Mucosa of stomach (tissue), 1 donor: ENCODE measurements around the gene RNLS.
"Not testable (repeated sequence)": the region's sequence is repeated elsewhere in the genome, so short reads cannot be mapped to it uniquely, and the experiment has no call there.

Experiments
- H3K27me3 ChIP-seq: one replicate; pipeline ENCODE4 v1.7.0; 2013; ENCODE audit warnings: mild to moderate bottlenecking, low read length; ENCODE audit not compliant: control insufficient read depth, insufficient read depth
- H3K36me3 ChIP-seq: one replicate; pipeline ENCODE4 v1.7.0; 2013; ENCODE audit warnings: low read length; ENCODE audit not compliant: control insufficient read depth, insufficient read depth
- H3K4me1 ChIP-seq: one replicate; pipeline ENCODE4 v1.7.0; 2013; ENCODE audit warnings: mild to moderate bottlenecking, low read length; ENCODE audit not compliant: control insufficient read depth, insufficient read depth
- H3K4me3 ChIP-seq: one replicate; pipeline ENCODE4 v1.7.0; 2013; ENCODE audit warnings: low read length
- H3K9ac ChIP-seq: one replicate; pipeline ENCODE4 v1.7.0; 2013; ENCODE audit warnings: mild to moderate bottlenecking, low read length, moderate library complexity
- H3K9me3 ChIP-seq: one replicate; pipeline ENCODE4 v1.7.0; 2013; ENCODE audit warnings: mild to moderate bottlenecking, low read length, moderate library complexity; ENCODE audit not compliant: control insufficient read depth
- donor health status: Pancreatic carcinoma.

RNLS gene

GRCh38 chr10:88489107-88489506 lies 94.0 kb downstream of the RNLS start:
- no peaks in the 10 kb centered on the region for H3K9me3 ChIP-seq
- H3K36me3 ChIP-seq: no peaks in the 10 kb centered on the region
- no peak overlapping the region for H3K9ac ChIP-seq
- no peaks in the 10 kb centered on the region for H3K4me1 ChIP-seq
- no peaks in the 10 kb centered on the region for H3K27me3 ChIP-seq
- H3K4me3 ChIP-seq: no peak overlapping the region

DNA sequence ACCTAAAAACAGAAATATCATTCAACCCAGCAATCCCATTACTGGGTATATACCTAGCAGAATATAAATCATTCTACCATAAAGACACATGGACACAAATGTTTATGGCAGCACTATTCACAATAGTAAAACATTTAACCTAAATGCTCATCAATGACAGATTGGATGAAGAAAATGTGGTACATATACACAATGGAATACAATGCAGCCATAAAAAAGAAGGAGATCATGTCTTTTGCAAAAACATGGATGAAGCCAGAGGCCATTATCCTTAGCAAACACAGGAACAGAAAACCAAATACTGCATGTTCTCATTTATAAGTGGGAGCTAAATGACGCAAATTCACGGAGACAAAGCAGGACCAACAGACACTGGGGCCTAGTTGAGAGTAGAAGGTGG lies 96.3 kb downstream of the RNLS start:
- H3K36me3 ChIP-seq, H3K27me3 ChIP-seq, H3K9me3 ChIP-seq, H3K9ac ChIP-seq, H3K4me1 ChIP-seq, H3K4me3 ChIP-seq: not testable (repeated sequence)

DNA sequence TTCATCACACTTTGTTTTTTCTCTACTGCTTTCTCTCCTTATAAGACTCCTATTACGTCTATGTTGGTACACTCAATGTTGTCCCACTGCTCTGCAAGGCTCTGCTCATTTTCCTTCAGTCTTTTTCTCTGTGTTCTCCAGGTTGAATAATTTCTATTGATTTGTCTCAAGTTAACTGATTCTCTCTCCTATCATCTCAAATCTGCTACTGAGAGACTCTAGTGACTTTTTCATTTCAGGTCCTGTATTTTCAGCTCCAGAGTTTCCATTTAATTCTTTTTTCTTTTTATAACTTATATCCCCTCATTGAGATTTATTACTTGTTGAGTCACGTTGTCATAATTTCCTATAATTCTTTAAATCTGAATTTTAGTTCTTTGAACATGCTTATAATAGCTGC lies 100.9 kb downstream of the RNLS start:
- Histone ChIP-seq H3K4me3 (no peak overlapping the region), H3K4me1 (no peaks in the 10 kb centered on the region), H3K27me3 (no peaks in the 10 kb centered on the region), H3K9ac (no peak overlapping the region), H3K9me3 (no peaks in the 10 kb centered on the region), H3K36me3 (no peaks in the 10 kb centered on the region)

DNA sequence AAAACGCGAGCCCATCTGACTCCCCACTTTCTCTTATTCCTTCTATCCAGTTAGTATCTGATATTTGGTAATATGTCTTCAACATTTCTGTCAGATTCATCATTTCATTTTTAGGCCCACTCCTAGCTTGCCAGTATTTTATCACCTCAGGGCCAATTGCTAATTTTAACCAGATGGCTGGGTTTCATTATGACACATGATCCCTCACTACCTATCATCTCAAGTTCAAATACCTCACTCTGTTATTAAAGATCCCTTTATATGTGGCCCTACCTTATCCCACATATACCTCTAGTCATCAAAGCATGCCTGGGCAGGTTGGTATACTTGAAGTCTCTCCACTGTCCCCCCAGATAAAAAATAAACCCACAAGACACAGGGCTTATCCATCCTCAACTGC lies 104.9 kb downstream of the RNLS start:
- Histone ChIP-seq H3K9ac (no peak overlapping the region), H3K27me3 (no peaks in the 10 kb centered on the region), H3K36me3 (no peaks in the 10 kb centered on the region), H3K9me3 (no peaks in the 10 kb centered on the region), H3K4me3 (no peak overlapping the region), H3K4me1 (no peaks in the 10 kb centered on the region)

- H3K4me3 ChIP-seq: no peak overlapping the region
- no peaks in the 10 kb centered on the region for H3K4me1 ChIP-seq
- H3K27me3 ChIP-seq: no peaks in the 10 kb centered on the region
- H3K9me3 ChIP-seq: no peaks in the 10 kb centered on the region
- H3K36me3 ChIP-seq: no peaks in the 10 kb centered on the region
- H3K9ac ChIP-seq: no peak overlapping the region
Measured at GRCh38 chr10:88477343-88478085, 105.6 kb downstream of the RNLS start.

GRCh38 chr10:88474884-88475844 lies 108.0 kb downstream of the RNLS start:
- no peaks in the 10 kb centered on the region for H3K27me3 ChIP-seq
- H3K9ac ChIP-seq: no peak overlapping the region
- H3K4me3 ChIP-seq: no peak overlapping the region
- H3K36me3 ChIP-seq: no peaks in the 10 kb centered on the region
- no peaks in the 10 kb centered on the region for H3K9me3 ChIP-seq
- H3K4me1 ChIP-seq: no peaks in the 10 kb centered on the region

DNA sequence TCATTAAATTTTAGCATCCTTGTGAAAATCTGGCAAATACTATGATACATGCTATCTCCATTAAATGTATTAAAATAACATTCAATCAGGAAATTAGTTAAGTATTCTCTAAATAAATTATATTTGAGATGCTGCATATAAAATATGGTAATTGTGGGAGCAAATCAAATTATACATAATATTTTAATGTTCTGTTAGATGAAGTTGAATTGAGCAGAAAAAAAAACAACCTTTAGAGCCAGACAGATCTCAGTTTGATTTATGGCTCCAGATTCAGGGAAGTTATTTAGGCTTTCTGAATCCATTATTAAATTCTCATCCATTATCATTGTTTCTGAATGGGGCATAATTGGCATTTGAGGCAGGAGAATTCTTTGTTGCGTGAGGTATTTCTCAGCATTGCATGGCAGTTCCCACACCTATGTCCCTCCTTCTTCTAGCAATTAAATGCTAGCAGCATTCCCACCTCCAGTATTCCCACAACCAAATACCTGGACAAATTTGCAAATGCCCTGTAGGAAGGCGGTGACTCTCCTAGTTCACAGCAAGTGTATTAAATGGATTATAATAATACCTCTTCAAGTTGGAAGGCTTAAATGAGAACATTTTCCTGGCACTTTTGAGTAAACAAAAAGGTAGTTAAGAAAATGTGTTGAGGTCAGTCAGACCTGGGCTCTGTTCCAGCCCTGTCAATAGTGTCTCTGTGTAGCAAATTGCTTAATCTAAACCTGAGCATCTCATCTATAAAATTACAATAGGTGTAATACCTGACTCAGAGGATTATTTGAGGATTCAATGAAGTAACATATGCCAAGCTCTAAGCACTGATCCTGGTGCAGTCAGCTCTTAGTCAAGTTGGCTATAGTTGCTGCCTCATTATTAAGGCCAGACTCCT lies 108.9 kb downstream of the RNLS start:
- H3K9me3 ChIP-seq: no peaks in the 10 kb centered on the region
- no peak overlapping the region for H3K4me3 ChIP-seq
- H3K27me3 ChIP-seq: no peaks in the 10 kb centered on the region
- H3K9ac ChIP-seq: no peak overlapping the region
- H3K36me3 ChIP-seq: no peaks in the 10 kb centered on the region
- H3K4me1 ChIP-seq: no peaks in the 10 kb centered on the region

DNA sequence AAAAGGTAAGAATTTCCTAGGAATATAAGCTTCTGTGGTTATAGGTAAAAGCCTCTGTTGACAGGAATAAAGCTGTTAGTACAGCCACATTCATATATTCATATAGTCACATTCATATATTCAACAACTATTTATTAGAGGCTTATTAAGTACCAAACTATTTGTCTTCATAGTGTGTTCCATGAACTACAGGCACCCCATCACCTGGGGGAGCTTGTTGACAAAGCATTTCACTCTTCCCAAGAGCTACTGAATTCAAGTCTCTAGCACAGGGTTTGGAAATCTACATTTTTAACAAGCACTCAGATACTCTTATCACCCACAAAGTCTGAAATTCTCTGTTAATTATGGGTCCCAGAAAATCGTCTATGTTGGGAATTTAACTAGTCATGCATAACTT lies 110.6 kb downstream of the RNLS start:
- H3K9me3 ChIP-seq: no peaks in the 10 kb centered on the region
- no peak overlapping the region for H3K9ac ChIP-seq
- H3K27me3 ChIP-seq: no peaks in the 10 kb centered on the region
- H3K36me3 ChIP-seq: no peaks in the 10 kb centered on the region
- no peak overlapping the region for H3K4me3 ChIP-seq
- no peaks in the 10 kb centered on the region for H3K4me1 ChIP-seq

DNA sequence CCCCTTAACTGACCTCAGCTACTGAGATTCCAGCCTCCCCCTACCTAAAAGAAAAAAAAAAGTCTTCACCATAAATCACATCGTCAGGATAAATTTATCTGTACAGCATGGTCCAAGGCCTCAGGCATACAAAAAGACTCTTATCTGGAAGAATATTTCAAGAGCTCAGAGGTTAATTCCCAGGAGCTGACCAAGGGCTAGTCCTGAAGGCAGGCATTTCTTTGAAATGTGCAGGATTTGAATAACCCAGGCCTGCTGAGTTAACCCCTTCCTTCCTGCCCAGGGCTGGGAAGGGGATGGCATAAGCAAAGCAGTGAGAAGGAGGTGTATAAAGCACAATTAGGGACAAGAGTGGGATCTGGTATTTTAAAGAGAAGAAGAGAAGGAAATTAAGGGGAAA lies 111.2 kb downstream of the RNLS start:
- no peaks in the 10 kb centered on the region for H3K9me3 ChIP-seq
- H3K27me3 ChIP-seq: no peaks in the 10 kb centered on the region
- no peak overlapping the region for H3K4me3 ChIP-seq
- H3K36me3 ChIP-seq: no peaks in the 10 kb centered on the region
- no peak overlapping the region for H3K9ac ChIP-seq
- H3K4me1 ChIP-seq: no peaks in the 10 kb centered on the region

- no peaks in the 10 kb centered on the region for H3K27me3 ChIP-seq
- H3K9ac ChIP-seq: no peak overlapping the region
- no peaks in the 10 kb centered on the region for H3K4me1 ChIP-seq
- no peaks in the 10 kb centered on the region for H3K36me3 ChIP-seq
- H3K9me3 ChIP-seq: no peaks in the 10 kb centered on the region
- no peak overlapping the region for H3K4me3 ChIP-seq
Measured at GRCh38 chr10:88467835-88468485, 115.2 kb downstream of the RNLS start.

- Histone ChIP-seq H3K4me1 (no peaks in the 10 kb centered on the region), H3K4me3 (no peak overlapping the region), H3K9me3 (no peaks in the 10 kb centered on the region), H3K36me3 (no peaks in the 10 kb centered on the region), H3K27me3 (no peaks in the 10 kb centered on the region), H3K9ac (no peak overlapping the region)
Measured at GRCh38 chr10:88466786-88467185, 116.3 kb downstream of the RNLS start.
